DND-41 (cell line): ENCODE measurements around the gene PRRX2.

ENCODE experiments used
- CTCF ChIP-seq: IDR thresholded peaks from 2 replicates; pipeline ENCODE4 v1.5.1; 2012; ENCODE audit warnings: borderline replicate concordance, low read length, moderate library complexity, mild to moderate bottlenecking; ENCODE audit not compliant: poor library complexity, severe bottlenecking; ENCODE audit errors: extremely low read depth
- EZH2 ChIP-seq: IDR thresholded peaks from 3 replicates; pipeline ENCODE4 v1.6.1; 2012; ENCODE audit warnings: borderline replicate concordance, low read depth, mild to moderate bottlenecking, moderate library complexity, low read length, inconsistent platforms; ENCODE audit not compliant: severe bottlenecking

DNA sequence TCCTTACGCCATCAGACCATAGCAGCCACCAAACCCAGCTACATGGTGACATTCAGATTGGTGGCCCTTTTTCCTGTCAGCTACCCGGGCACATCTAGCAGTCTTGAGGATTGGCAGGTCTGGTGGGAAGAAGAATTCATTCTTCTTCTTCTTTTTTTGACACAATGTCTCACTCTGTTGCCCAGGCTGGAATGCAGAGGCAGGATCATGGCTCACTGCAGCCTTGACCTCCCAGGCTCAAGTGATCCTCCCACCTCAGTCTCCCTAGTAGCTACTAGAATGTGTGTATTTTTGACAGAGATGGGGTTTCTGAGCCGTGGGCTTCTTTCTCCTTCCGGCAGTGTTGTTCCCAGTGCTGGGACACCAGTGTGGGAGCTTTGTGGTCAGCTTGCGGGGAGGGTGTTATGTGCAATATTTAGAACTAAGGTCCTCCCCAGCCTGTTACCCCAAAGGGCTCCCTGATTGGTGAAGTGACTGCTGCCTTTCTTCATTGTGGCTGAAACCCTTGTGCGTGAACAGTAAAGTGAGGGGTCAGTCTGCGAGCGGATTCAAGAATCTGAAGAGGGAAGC, 36.1 kb upstream of the PRRX2 start:
- TF ChIP-seq CTCF (no peak), EZH2 (no peak)
